GM18861 (cell line): Measurements from ENCODE around the gene ZSCAN26.
"Not testable (repeated sequence)": the region's sequence is repeated elsewhere in the genome, so short reads cannot be mapped to it uniquely, and the experiment has no call there.

ENCODE experiments used
- ATAC-seq: cut with Tn5 transposase; IDR thresholded peaks from one replicate; pipeline ENCODE4 v1.9.1; 2021; ENCODE audit not compliant: unreplicated experiment

ZSCAN26 gene

DNA sequence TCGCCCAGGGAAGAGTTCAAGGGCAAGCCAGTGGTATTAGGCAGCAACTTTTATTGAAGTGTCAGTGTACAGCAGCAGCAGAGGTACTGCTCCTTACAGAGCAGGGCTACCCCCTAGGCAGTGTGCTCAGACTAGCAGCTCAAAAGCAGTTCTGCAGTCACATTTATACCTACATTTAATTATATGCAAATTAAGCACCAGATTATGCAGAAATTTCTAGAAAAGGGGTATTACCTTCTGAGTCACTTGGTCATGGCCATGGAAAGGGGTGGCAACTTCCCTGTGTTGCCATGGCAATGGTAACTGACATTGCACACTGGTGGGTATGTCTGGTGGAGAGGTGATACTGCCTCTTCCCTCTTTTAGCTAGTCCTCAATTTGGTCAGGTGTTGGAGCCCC lies 12.8 kb upstream of the ZSCAN26 start:
- ATAC-seq: no peak

DNA sequence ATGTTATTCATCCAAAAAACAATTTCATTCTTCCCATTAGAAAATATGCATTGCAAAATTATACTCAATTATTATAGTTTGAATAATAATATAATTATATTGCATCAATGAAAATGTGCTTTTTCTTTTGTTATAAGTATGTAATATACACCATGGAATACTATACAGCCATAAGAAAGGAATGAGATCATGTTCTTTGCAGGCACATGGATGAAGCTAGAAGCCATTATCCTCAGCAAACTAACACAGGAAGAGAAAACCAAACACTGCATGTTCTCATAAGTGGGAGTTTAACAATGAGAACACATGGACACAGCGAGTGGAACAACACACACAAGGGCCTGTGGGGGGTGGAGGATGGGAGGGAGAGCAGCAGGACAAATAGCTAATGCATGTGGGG lies 9.9 kb upstream of the ZSCAN26 start:
- no peak for ATAC-seq

DNA sequence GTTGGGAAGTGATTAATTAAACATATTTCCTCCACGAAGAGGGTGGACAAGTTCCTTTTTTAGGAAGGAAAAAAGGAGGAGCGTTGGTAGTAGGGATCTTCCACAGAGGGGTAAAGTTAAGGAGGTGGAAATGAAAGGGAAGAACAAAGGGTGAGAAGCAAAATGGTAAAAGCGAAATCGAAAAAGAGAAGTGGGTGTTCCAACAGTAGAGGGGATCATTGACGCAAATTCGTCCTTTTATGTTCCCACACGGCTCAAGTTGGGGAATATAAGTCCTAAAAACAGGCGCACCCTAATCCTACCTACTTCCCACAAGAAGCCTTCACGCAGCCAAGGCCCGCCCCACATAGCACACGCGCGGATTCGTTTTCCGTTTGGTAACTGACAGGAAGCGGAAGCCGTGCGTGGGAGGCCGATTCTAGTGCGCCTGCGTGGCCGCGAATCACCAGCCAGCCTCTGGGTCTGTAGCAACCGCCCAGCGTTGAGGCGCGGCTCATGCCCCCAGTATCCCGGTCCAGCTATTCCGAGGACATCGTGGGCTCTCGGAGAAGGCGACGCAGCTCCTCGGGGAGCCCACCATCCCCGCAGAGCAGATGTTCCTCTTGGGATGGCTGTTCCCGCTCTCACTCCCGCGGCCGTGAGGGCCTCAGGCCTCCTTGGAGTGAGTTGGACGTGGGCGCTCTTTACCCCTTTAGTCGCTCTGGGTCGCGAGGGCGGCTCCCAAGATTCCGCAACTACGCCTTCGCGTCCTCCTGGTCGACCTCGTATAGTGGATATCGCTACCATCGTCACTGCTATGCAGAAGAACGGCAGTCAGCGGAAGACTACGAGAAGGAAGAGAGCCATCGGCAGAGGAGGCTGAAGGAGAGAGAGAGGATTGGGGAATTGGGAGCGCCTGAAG lies 7.8 kb upstream of the ZSCAN26 start, which contains the start of gene NKAPL:
TSS of gene NKAPL (plus strand) at position 421 of the 901 bp plus-strand sequence. CDS start at position 496, 75 bp downstream.
- no peak for ATAC-seq

DNA sequence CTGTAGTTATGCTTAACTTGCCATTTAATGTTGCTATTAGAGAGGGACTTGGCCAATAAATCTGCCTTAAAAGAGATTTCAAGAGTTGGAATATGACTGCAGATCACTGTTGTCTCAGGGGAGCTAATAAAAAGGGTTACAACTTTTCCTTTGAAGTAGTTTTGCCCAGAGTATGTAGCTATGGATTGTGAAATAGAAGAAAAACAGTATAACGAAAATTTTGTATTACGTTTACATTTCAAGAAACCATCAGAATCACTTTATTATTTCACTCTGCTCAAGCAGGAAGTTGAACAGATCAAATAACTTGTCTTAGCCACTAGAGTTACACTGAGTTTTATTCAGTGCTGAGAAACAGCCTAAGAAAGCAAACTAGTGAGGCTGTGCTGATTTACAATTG lies 3.0 kb upstream of the ZSCAN26 start:
- ATAC-seq: no peak

DNA sequence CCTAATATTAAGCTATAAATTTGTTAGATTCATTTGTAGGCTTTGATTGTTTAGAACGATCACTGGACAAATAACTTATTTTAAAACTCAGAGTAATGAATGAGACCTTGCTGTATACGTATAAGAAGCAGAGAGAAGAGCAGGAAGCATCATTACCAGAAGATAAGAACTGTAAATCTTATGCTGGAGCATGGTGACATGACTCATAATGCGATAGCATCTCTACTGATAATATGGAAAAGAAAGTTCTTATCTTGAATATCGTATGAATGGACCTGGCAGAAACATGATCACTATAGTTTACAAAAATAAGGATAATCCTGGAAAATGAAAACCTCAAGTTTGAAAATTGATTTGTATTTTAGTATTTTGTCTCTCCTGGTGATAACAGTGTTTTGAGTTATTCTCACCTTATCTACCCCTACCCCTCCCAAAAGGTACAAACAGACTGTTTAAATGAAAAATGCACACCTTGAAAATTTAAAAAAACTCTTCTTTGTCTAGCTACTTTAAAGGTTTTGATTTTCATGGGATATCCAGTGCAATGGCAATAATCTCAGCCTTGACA lies 2.0 kb upstream of the ZSCAN26 start:
- no peak for ATAC-seq

DNA sequence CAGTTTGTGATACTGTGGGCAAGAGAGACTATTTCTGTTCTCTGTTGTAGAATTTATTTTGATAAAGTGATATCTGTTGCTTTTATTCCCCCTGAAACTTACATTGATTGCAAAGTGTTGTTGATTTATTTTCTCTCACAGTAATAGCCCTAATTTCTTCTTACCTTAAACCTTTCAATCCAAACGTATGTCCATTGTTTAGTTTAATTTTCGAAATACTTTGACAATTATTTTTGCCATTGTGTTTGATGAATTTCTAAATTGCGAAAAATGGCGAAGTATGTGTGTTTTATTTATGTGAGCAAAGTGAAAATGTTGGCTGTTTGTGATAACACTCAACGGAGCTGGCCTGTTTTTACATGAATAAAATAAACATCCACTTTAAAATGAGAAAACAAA lies 381 bp upstream of the ZSCAN26 start:
- no peak for ATAC-seq

DNA sequence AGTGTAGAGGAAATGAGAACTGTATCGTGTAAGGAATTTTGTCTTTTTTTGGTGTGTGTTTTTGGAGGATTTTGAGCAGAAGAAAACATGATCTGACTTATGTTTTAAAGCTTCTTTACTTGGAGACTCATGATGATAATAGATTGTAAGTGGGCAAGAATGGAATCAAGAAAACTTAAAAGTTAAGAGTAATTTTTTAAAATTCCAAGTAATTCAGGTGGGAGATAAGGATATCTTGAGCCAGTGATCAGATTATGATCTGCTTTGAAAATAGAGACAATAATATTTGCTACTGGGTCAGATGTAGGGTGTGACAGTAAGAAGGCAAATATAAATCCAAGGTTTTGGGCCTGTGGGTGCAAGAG lies 734 bp downstream of the ZSCAN26 start:
- ATAC-seq: no peak

DNA sequence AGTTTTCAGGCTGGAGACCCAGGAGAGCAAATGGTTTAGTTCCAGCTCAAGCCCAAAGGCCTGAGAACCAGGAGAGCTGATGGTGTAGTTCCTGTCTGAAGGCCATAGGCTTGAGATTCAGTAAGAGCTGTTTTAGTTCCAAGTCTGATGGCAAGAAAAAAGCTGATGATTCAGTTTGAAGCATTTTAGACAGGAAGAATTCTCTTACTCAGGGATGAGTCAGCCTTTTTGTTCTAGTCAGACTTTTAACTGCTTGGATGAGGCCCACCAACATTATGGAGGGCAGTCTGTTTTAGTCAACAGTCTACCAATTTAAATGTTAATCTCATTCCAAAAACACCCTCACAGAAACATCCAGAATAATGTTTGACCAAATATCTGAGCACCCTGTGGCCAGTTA lies 2.5 kb downstream of the ZSCAN26 start:
- no peak for ATAC-seq

DNA sequence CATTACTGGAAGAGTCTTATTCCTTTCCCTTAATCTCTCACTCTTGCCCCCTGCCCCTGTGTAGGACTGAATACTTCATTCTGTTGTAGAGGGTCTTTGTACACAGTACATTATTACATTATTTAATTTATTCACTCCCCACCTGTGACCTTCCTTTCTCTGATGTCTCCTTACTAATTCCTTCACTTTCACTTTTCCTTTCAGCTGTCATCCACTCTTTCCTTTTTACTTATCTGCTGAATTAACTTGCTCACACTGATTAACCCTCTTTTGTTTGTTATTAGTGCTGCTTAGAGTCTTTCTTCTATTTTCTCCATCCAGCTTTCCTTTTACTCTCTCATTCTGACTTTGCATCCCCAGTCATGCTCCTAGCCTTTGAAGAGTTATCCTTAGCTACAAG lies 7.9 kb downstream of the ZSCAN26 start:
- no peak for ATAC-seq

DNA sequence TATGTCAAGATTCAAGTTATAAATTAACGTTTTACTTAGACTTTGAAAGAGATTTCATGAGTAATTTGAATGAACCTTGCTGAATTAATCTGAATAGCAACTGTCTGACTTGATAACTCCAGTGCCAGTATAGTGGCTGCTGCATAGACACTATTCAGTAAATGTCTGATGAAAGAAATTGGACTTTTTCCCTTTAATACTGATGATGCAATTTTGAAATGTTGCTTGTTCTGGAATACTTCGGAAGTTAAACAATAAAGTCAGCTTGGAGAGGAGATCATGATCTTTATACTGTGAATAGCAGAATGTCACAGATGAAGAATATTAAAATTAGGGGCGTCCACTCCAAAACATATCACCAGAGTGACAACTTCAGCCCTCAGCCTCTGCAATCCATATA lies 10.8 kb downstream of the ZSCAN26 start:
- no peak for ATAC-seq

DNA sequence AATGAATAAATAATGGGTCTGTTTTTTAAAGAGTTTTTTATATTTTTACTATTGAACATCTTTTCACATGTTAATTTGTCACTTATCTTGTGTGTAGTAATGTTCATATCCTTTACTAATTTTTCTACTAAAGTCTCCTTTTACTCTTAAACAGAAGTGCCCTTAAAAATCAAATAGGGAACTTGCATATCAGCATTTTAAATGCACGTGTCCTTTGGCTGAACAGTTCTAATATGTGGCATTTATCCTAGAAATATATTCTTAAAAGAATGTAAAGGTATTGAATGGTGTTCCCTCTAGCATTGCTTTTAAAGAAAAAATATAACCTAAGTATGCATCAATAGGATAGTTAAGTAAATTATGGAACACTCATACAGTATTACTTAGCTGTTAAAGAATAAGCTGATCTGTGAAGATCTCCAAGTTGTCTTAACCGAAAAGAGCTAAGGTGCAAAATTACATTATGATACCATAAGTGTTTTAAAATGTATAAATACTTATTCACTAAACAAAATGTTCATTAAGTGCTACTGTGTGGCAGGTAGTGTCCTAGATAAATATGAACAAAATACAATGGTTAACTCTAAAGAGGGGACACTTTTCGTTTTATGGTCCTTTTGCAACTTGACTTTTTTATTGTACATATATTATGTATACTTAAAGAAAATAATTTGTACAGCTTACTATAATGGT lies 13.8 kb downstream of the ZSCAN26 start:
- ATAC-seq: no peak

DNA sequence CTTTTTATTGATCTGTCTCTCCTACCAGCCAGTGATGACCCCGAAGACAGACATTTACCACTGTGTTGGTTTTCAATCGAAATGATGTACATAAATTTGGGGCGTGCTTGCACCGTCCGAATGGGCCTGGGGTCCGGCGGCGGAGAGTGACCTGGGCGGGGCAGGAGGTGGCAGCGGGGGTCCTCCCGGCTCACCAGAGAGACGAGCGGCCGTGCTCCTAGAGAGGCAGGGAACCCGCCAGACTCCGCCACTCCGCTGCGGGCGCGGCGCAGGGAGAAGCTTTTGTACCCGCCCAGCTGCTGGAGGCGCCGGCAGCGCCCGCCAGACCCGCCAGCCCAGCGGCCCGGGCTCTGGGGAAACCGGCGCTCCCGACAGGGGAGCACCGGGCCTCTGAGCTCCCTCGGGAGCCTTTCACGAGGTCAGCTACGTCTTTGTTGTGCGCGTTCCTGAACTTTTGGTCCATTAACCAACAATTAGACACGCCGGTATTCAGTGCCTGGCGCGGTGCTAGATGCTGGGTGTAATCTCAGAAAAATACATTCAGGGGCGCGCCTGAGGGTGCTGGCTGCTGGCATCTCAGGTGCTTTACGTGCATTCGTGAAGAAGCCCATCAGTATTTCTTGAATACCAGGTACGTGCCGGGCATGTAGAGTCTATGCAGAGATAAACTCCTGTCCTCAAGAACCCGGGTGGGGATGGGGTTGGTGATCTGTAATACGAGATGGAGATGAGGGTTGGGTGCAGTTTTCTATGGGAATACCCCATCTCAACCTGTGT lies 14.5 kb downstream of the ZSCAN26 start, which contains the start of gene PGBD1:
TSS of gene PGBD1 (plus strand) at position 285 of the 777 bp plus-strand sequence. CDS start 2,242 bp downstream, outside the sequence.
- peak; percentile 74 for ATAC-seq

DNA sequence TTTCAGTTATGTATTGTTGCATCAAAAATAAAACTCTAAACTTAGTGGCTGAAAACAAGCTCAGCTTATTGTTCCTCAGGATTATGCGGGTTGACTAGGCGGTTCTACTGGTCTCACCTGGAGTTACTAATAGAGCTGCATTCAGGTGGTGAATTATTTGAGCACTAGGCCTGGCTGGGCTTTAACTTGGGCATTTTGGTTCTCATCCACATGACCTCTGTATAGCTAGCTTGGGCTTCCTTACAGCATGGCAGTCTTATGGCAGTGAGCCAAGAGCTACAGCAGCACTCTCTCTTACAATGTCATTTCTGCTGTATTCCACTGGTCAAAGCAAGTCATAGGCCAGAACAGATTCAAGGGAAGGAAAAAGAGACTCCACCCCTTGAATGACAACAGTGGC lies 16.0 kb downstream of the ZSCAN26 start:
- no peak for ATAC-seq

DNA sequence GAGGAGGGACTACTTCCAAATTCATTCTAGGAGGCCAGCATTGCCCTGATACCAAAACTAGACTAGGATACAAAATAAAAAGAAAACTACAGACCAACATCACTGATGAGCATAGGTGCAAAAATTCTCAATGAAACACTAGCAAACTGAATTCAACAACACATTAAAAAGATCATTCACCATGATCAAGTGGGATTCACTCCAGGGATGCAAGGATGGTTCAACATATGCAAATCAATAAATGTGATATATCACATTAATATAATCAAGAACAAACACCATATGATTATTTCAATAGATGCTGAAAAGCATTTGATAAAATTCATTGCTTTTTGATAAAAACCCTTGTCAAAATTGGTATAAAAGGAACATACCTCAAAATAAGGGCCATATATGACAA lies 24.6 kb downstream of the ZSCAN26 start:
- ATAC-seq: no peak

DNA sequence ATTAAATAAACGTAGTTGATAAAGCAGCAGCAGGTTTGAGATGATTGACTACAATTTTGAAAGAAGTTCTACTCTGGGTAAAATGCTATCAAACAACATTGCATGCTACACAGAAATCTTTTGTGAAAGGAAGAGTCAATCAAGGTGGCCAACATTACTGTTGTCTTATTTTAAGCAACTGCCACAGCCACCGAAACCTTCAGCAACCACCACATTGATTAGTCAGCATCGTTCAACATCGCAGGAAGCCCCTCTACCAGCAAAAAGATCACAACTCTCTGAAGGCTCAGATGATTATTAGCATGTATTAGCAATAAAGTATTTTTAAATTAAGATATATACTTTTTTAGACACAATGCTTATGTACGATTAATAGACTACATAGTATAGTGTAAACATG lies 28.4 kb downstream of the ZSCAN26 start:
- ATAC-seq: no peak

DNA sequence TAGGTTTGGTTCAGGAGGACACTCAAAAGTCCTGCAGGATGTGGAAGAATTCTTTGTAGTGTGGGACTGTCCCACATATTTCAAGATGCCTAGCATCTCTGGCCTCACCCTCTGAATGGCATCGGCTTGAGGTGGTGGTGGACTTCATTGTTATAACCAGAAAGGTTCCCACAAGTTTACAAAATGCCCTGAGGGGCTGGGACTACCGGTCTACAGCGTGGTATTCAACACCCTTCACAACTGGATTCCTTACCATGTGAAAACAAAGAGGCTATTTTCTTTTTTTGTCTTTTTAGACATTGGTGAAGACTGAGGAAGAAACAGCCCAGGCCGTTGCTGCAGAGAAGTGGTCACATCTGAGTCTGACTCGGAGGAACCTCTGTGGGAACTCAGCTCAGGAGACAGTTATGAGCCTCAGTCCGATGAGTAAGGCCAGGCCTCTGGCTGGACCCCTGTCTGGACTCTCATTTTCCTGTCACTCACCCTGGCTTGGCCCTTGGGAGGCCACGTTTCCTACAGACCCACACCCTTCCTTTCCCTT lies 29.6 kb downstream of the ZSCAN26 start:
- no peak for ATAC-seq

DNA sequence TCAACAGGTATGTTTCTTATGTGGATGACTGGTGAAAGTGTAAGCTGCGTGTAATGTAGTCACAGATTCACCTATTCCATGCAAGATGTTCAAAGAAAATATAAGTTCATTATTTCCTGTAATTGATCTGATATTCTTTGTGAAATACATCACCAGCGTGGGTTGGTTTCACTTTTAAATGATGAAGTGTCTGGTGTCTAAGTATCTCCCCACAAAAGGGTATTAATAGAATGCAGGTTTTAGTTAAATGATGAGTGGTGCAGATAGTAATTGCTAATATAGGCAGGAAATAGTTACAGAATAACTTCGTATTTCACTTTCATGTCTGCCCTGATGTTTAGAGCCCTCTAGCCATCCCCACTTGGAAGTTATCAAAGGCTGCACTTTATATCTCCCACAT lies 36.6 kb downstream of the ZSCAN26 start:
- ATAC-seq: peak; percentile 87

DNA sequence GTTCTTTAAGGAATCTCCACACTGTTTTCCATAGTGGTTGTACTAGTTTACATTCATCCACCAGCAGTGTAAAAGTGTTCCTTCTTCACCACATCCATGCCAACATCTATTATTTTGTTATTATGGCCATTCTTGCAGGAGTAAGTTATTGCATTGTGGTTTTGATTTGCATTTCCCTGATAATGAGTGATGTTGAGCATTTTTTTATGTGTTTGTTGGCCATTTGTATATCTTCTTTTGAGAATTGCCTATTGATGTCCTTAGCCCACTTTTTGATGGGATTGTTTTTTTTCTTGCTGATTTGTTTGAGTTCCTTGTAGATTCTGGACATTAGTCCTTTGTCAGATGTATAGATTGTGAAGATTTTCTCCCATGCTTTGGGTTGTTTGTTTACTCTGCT lies 39.4 kb downstream of the ZSCAN26 start:
- not testable (repeated sequence) for ATAC-seq

DNA sequence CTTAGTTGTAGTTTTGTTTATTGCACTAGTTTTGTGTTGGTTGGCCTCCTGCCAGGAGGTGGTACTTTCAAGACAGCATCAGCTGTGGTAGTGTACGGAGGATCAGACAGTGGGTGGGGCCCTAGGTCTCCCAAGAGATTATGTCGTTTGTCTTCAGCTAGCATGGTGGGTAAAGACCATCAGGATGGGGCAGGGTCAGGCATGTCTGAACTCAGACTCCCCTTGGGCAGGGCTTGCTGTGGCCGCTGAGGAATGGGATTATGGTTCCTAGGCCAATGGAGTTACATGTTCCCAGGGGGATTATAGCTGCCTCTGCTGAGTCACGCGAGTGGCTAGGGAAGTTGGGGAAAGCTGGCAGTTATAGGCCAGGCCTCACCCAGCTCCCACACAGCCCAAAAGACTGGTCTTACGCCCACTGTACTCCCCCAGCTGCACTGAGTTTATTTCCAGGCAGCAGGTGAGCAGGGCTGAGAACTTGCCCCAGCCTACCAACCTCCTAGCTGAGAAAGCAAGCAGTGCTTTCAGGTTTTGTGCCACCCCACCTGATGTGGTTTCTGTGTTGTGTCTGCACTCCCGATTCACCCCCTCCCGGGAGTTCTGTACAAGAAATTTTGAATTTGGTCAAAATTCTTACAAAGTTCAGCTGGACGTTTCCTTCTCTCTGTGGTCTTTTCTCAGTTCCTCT lies 44.3 kb downstream of the ZSCAN26 start:
- ATAC-seq: no peak

DNA sequence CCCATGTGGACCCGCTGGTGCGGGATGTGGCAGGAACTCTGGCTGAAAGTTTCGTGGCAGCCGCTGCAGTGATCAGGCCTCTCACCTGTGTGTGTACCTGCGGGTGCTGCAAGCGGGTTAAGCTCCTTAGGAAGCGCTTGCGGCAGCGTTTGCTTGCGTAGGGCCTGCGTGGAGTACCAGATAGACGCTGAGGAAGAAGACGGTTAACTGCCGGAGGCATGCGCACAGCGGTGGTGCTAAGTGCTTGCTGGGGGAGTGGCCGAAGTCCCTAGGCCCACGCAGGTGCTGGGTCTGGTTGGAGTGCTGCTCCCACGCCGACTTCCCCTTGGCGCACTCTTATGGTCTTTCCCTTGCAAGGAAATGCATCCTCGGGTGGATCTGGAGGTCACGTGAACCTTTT lies 46.0 kb downstream of the ZSCAN26 start:
- ATAC-seq: no peak
